Stimulated activated CD8-positive, alpha-beta memory T cell treated with anti-CD3 and anti-CD28 coated beads, Interleukin-12 subunit alpha, Interleukin-12 subunit beta, amount 100 ng/mL, for 1 hour (primary cell): ENCODE measurements around the gene DCLK2.

ENCODE experiments used
- DNase-seq: peaks from one replicate; pipeline ENCODE4 v3.0.0-alpha.2; 2020; ENCODE audit warnings: low read depth

DCLK2 gene

DNA sequence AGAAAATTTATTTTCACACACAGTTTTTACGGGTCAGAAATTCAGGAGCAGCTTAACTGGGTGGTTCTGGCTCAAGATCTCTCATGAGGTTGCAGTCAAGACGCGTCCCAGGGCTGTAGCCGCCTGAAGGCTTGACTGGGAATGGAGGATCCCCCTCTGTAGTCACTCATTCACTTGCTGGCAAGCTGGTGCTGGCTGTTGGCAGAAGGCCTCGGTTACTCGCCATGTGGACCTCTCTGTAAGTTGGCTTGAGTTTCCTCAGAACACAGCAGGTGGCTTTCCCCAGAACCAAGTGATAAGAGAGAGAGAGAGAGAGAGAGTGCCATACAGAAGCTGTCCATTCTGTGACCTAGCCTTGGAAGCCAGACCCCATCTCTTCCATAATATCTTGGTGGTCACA lies 132.8 kb downstream of the DCLK2 start:
- no peak for DNase-seq

DNA sequence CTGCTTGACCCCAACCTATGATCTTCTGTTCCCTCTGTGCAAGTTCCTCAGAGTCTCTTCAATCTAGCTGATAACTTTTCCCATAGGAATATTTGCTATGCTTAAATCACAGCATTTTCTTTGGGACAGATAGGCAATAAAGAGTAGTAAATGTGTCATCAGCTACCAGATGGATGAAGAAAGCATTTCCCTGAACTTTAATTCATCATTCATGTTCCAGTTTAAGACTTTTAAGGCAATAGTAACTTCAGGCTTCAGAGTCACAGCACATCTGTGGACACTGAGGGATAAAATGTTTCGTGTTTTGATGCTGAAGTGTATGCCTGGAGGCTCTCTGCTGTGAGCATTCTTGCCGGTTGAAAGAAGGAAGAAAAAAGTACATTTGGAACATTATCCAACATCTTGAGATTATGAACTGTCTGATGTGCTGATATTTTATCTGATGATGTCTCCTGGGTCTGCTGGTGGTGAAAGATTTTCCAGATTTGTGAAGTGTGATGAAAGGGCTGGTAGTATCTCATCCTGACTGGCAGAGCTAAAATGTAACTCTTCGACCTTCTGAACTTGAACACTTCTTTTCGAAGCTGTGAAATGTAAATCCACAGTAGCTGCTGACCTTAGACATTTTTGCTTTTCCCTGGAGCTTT lies 133.7 kb downstream of the DCLK2 start:
- no peak for DNase-seq

DNA sequence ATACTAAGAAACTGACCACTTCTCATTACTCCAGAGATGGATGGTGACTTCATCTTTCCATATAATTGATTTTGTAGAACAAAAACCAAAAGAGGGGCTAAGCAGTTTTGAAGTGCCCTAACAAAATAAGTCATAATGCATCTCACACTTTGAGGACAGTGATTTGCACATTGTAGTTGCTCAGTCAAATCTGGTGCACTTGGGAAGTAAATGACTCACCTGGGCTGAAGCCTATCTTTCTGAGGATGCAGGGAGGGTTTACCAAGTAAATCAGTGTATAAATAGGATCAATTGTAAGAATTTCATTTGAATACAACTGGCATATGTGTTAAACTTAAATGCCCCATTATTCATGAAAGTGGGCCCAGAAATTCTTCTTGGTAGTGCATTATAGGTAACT lies 134.2 kb downstream of the DCLK2 start:
- no peak for DNase-seq

DNA sequence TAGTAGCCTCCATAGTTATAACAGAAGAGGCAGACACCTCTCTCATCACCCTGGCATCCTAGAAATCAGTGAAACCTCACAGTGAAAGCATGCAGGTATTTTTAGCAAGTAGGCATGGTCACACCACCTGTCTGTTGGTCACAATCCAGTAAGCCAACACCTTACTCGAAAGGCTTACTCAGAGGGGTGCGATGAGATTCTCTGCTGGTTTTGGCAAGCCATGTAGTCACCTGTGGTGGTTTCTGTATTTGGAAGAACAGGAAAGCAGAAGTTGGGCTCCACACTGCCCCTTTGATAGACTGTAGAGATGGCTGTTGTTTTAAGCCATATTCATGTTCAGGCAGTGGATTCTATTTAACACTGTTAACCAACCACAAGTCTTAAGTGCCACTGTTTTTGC lies 134.7 kb downstream of the DCLK2 start:
- no peak for DNase-seq

DNA sequence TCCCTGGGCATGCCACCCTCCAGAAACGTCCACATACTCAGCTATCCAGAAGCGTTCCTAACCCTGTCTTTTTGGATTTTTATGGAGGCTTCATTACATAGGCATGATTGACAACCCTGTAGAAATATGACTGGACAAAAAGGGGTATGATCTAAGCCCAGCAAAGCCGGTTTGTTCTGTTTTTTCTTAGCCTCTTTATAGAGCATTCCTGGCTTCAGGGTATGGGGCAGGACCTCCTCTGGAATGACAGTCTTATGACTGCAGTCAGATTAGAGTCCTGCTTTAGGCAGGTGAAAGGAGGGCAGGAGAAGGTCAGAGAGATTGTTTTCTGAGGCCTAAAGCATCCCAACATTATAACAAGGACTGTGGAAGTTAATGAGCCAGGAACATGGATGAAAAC lies 137.4 kb downstream of the DCLK2 start:
- no peak for DNase-seq

DNA sequence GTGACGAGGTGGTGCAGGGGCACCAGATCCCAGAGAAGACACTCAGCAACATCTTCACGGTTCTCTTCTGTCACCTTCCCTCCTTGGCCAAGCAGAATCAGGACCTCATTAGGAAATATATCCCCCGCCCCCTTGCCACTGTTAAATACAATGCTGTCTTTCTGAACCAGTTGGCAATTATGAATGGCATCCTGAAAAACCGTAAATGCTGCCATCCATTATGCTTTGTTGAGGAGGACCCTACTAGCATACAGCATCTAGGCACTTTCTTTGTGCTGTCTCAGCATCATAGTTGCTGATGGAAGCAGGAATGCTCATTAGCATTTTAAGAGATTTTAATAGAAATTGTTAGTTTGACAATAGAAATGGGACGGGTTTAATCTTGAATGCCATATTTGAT lies 138.5 kb downstream of the DCLK2 start:
- no peak for DNase-seq

DNA sequence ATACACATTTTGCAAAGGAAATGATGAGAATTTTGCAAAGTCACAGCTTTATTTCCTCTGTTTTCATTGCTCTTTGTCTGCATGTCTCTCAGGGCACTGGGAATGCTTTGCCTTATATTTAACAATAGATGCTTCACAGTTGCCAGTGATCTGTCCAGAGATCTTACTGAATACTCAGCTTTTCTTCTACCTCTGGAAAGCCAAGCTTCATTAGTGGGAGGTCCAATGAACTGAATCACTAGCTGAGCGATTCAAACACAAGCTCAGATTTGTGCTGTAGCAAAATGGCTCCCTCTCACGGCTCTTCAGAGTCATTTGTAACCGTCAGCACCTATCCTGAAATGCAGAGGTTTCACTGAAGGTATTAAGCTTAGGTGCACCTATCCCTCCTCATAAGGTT lies 138.9 kb downstream of the DCLK2 start:
- DNase-seq: no peak

DNA sequence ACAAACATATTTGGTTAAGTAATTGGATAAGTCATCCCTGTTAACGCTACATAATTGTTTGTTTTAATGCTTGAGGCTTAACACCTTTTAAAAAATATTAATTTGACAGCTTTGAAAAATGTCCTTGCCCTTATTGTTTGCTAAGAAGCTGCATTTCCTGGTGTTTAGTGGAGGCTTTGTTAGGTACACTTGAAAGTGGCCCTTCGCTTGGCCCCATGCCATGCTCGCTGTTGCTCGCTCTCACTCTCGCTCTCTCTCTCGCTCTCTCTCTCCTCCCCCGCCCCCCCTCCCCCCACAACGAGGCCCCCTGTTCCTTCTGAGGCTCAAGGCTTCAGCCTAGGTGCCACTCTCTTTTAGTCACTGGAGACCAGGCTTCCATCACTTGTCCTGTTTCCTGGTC lies 139.6 kb downstream of the DCLK2 start:
- no peak for DNase-seq

DNA sequence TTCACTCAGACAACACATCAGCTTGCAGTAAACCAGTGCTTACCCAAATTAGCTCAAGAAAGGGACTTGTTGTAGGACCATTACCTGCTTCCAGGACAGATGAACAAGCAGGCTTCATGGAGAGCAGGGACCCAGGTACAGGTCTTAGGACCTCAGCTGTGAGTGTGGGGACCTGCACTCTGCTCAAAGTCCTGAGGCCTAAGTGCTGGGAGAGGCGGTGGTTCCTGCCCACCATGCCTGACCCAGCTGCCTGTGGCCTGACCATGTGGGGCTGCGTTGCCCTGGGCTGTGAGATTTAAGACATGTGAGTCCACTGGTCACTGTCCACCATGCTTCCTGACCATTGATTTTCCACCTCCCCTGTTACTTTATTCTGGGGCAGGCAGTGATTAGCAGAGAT lies 140.2 kb downstream of the DCLK2 start:
- no peak for DNase-seq

DNA sequence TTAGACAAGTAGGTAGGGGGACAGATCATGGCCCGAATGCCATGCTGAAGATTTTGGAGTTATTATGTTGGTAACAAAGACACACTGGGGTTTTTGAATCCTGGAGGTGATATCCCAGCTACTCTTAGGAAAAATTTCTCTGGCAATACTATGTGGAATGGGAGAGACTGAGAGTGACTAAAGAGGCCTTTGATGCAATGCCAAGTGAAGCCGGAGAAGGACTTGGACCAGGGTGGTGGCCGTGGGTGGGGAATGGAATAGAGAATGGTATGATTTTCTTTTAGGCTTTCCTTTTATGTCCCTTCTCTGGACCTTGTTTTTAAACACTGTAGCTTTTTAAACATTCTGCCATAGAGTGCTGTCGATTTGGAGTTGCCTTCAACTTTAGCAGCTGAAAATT lies 141.6 kb downstream of the DCLK2 start:
- no peak for DNase-seq

DNA sequence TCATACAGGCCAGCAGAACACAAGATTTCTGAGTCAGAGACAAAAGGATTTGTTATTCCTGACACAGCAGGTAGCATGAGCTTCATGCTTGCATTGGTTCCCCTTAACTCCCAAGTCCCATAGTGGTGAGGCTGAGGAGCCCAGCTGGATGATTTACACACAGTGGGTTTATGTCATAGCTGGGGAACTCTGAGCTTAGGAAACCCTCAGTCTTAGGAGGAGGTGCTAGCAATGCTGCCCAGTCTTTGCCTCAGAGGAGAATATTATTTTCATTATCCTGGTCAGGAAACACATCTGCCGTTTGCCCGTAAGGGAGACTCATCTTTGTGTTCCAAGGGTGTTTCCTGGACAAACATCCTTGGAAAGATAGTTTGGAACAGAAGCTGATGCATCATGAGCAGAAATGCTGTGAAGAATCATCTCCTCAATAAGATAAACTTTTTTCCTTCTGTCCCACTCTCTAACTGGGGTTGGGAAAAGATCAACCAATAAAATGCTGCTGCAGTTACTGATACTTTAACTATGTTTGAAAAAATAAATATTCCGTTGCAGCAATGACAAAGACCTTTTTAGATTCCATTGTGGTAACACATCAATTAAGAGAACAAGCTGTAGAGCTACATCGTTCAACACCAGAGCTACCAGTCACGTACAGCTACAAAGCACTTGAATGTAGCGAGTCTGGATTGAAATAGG lies 146.8 kb downstream of the DCLK2 start:
- no peak for DNase-seq

DNA sequence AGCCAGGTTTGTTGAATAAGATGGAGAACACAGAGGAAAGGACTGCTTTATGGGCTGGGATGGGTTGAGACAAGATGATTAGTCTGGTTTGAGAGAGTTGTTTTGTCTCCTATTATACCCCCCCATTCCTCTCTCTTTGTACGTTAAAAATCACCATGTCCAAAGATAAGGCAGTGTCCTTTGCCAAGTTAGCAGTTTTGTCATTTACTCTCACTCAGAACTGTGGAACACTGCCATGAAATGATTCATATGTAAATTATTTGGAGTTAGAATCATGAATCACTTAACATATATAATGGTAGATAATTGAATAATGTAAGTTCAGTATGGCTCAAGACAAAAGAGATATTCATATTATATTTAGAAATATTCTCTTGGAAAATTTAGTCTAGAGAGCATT lies 151.3 kb downstream of the DCLK2 start:
- no peak for DNase-seq

DNA sequence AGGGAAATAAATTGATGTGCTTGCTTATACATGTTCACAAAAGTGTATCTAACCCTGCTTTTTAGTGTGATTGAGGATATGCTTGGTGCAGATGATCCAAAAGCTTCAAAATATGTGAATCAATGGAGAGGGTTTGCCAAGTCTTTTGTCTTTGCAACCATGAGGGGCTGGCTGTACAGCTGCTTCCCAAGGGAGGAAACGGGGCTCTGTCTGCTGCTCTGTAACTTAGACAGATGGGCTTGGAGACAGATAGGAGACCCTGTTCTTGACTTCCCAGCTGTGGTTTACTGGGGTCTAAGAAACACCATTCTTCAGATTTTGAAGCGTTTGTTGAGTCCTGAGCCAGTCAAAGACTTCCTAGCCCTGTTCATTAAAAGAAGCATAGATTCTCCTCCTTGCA lies 152.3 kb downstream of the DCLK2 start:
- DNase-seq: no peak

DNA sequence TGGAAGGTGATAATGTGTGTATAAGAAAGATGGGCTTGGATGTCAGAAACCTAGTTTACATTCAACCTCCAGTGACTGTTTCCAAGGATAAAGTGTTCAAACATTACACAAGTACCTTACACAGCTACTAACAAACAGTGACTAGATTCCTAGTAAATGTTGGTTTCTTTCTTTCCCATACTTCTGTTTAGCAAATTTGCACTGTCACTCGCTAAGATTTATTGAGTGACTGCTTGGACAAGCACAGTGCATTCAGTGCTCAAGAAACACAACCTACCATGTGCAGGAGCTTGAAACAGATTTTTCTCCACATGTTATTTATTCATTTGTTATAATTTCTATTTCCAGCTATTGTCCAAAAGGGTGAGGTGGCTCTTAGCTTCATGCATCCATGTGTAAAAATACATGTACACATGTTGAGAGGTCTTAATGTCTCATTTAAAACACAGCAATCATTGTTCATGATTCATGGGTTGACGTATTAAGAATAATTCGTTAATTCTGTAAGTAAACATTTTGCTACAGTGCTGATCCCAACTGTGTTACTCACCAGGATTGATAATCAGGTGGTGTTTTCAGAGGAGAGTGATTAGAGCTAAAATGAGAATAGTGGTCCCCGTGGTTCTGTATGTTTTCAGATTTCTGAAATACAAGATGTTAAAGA lies 153.0 kb downstream of the DCLK2 start:
- no peak for DNase-seq

DNA sequence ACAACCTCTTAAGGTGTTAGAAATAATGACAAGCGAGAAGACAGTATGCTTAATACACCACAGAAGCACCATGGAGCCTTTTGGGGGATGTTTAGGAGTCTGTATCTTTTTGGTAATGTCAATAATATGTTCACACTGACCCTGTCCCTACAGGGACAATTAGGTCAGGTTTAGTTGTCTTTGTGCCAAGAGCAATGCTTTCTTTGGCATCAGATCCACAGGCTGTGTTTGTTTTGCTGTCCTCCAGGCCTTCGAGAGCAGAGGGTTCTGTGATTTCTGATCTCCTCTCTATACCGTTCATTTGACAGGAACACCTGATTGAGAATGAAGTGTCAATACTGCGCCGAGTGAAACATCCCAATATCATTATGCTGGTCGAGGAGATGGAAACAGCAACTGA lies 153.8 kb downstream of the DCLK2 start:
- no peak for DNase-seq

DNA sequence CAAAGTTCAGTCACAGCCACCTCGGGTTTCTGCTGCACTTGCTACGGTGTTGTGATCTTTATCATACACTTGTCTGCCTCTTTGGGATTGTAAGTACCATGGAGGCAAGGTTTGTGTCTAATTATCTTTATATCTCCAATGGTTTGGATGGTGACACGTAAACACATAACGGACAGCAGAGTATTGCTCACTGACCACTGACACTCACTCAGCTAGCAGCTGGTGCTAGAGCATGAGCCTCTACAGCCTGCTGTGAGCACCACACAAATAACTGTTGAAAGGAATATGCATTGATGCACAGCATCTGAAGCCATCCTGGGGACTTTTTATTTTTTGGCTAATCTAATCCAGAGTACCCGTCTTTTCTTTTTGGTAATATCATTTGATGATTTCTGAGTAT lies 156.0 kb downstream of the DCLK2 start:
- no peak for DNase-seq

DNA sequence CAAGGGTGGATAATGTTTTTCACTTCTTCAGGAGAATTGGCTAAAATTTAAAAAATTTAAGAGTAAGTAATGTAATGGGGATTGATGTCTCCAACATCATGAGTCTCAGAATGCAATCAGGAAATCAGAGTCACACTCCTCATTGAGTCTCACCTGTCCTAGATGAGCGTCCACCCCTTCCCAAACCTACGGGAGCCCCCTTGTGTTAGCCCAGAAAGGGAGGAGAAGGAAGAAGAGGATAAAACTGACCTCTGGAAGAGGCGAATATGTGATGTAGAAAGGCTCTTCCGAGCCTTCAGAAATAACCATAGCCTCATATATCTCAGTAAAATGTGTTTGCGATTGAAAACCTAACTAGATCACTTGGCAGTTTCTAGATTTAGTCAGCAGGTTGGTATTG lies 157.1 kb downstream of the DCLK2 start:
- DNase-seq: no peak

DNA sequence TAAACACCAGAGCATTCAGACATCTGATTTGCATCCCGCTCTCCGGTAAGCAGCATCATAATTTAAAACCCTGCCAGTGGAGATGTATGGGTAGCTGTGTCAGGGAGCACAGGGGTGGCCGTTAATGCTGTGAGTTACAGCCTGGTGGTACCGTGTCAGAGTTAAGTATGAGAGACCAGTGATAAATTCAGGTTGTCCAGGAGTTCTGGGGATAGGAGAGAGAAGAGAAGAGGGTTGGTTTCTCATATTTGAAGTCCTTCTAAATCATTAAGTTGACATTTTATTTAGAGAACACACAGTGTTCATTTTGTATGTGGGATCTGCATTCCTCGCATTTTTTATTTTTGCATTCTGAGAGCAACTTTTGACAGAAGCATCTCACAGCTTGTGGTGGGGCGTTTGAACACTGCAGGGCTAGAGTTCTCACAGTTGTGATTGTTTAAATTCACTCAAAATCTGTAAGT lies 157.6 kb downstream of the DCLK2 start:
- no peak for DNase-seq

DNA sequence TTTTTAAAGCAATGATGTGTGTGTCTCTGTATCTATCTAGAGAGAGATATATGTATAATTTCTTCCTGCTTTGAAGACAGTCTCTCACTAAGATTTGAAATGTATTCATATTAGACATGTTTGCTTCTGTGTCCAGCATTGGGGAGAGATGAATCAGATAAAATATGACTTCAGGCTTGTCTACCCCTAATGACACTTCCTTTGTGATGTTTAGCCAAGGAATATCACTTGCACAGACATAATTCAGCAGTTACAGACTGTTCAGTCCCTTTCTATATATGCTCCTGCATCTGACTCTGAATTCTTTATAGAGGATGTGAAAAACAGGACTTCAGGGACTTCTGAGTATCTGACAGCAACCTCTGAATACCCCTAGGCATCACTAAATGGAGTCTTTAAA lies 158.4 kb downstream of the DCLK2 start:
- no peak for DNase-seq

DNA sequence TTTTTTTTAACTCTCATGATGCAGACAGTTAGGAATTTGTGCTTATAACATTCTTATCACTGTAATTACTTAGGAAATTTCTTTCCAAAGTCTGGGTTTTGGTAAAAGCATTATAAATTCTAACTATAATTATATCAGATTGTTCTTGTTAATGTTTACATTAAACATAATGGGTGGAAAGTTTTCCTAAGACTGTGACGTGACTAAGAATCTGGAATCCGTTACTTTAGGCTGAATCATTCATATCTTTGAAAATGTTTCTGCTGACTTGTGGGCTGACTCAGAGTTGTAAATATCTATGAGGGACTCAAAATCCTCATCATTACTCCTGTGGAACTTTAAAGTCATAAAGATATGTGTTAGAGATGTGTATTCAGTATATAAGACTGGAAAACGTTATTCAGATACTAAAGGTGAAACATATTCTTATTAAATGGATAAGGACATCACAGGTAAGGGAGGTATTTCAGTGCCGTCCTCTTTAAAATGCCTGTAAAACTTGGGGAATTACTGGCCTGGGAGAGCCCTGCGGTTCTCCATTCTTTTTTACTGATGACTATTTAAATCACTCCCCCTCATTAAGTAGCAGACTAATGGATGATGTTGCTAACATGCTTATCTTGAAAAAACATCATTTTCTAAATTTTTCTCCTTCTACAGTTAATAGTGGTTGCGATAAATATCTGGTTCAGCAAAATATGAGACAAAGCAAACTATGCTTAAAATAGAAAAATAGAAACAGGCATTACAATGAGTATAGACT lies 159.0 kb downstream of the DCLK2 start:
- no peak for DNase-seq

DNA sequence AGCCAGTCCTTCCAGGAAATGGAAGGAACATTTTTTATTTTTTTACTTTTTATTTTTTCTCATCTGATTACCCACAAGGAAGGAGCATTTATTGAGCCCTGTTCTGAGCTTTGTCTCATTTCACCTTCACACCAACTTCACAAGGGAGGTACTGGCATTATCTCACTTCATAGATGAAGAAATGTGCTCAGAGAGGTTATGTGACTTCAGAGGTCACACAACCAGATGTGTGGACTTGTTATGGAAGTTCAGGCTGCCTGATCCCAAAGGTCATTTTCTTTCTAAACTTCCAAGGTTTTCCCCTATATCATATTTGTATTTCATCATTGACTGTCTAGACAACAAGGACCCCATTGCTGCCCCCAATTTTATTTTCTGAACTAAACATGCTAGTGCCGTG lies 160.3 kb downstream of the DCLK2 start:
- DNase-seq: no peak

DNA sequence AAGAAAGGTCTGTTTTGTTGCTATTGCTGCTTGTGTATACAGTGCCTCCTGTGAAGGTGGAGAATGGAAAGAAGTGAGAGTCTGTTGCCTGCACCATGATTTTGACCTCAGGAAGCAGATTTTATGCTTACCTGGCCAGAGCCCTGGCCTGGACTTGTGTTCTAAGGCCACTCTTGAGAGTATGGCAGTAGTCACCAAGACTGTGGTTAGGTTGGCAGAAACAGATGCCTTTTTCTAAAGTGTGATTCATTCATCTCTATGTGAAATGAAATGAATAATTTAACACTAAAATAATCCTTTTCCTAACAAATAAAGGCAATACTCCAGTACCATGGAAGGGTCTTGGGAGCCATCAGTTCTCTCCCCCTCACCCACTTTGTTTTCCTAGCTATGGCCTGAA lies 161.8 kb downstream of the DCLK2 start:
- DNase-seq: no peak
